NCI-H2227 (cell line): ENCODE measurements around the gene ART3.
"Not testable (repeated sequence)": the region's sequence is repeated elsewhere in the genome, so short reads cannot be mapped to it uniquely, and the experiment has no call there.

ENCODE experiments used
- DNase-seq: peaks from one replicate; lab custom pipeline; 2025; ENCODE audit not compliant: unreplicated experiment; lab: John Stamatoyannopoulos, UW

ART3 gene

GRCh38 chr4:76074468-76074867, at the start of gene ART3:
Gene ART3 (plus strand): TSS chr4:76074709. CDS start chr4:76075890, 1,181 bp downstream.
- no peak for DNase-seq

- DNase-seq = peak; percentile 11
Observed at GRCh38 chr4:76028350-76028765, 46.2 kb upstream of the ART3 start.

GRCh38 chr4:76029300-76029699, 45.2 kb upstream of the ART3 start:
- DNase-seq = no peak

- no peak for DNase-seq
Observed at GRCh38 chr4:76035141-76035540, 39.4 kb upstream of the ART3 start.

GRCh38 chr4:76035799-76036380, 38.6 kb upstream of the ART3 start, which contains the start of gene CXCL11:
Gene CXCL11 (minus strand): TSS chr4:76036070. CDS start chr4:76035987, 83 bp downstream.
- DNase-seq = no peak

- no peak for DNase-seq
Observed at GRCh38 chr4:76036855-76037254, 37.7 kb upstream of the ART3 start.

- DNase-seq = not testable (repeated sequence)
Observed at GRCh38 chr4:76042241-76042998, 32.1 kb upstream of the ART3 start.

- not testable (repeated sequence) for DNase-seq
Observed at GRCh38 chr4:76043306-76043705, 31.2 kb upstream of the ART3 start.

GRCh38 chr4:76044686-76045085, 29.8 kb upstream of the ART3 start:
- DNase-seq = not testable (repeated sequence)

- not testable (repeated sequence) for DNase-seq
Observed at GRCh38 chr4:76049860-76050416, 24.6 kb upstream of the ART3 start.

- DNase-seq = not testable (repeated sequence)
Observed at GRCh38 chr4:76050560-76051050, 23.9 kb upstream of the ART3 start.

GRCh38 chr4:76053730-76054129, 20.8 kb upstream of the ART3 start:
- DNase-seq = no peak

GRCh38 chr4:76055016-76055415, 19.5 kb upstream of the ART3 start:
- DNase-seq = peak; percentile 2

- no peak for DNase-seq
Observed at GRCh38 chr4:76055421-76055820, 19.1 kb upstream of the ART3 start.

GRCh38 chr4:76058302-76058701, 16.2 kb upstream of the ART3 start:
- no peak for DNase-seq

GRCh38 chr4:76058888-76059426, 15.6 kb upstream of the ART3 start:
- no peak for DNase-seq

GRCh38 chr4:76059750-76060149, 14.8 kb upstream of the ART3 start:
- no peak for DNase-seq

- no peak for DNase-seq
Observed at GRCh38 chr4:76060506-76060905, 14.0 kb upstream of the ART3 start.

- DNase-seq = no peak
Observed at GRCh38 chr4:76061421-76061820, 13.1 kb upstream of the ART3 start.

GRCh38 chr4:76061982-76062381, 12.5 kb upstream of the ART3 start:
- no peak for DNase-seq

GRCh38 chr4:76066546-76066945, 8.0 kb upstream of the ART3 start:
- DNase-seq = no peak
